HG03280 (cell line): Measurements from ENCODE around the gene DNLZ.
"Not testable (repeated sequence)": the region's sequence is repeated elsewhere in the genome, so short reads cannot be mapped to it uniquely, and the experiment has no call there.

Experiments
- ATAC-seq: cut with Tn5 transposase; IDR thresholded peaks from one replicate; pipeline ENCODE4 v1.9.1; 2021; ENCODE audit warnings: mild to moderate bottlenecking, moderate library complexity; ENCODE audit not compliant: unreplicated experiment

The DNLZ gene

GRCh38 chr9:136363106-136363948, at the start of gene DNLZ:
TSS of gene DNLZ (minus strand) at chr9:136363744. CDS start at chr9:136363714, 30 bp downstream.
- ATAC-seq = peak; percentile 76

- ATAC-seq = no peak
These were observed 49.4 kb upstream of the DNLZ start for GRCh38 chr9:136412962-136413361.

- no peak for ATAC-seq
These were observed 47.8 kb upstream of the DNLZ start for GRCh38 chr9:136411378-136411777.

- ATAC-seq = peak; percentile 78
These were observed 47.1 kb upstream of the DNLZ start, which contains the start of the genes ENTR1 and PMPCA for GRCh38 chr9:136410500-136411287. TSS of gene ENTR1 (minus strand) at chr9:136410614. CDS start at chr9:136410397, 217 bp downstream. TSS of gene PMPCA (plus strand) at chr9:136410658. CDS start at chr9:136410669, 11 bp downstream.

- peak; percentile 2 for ATAC-seq
These were observed 46.3 kb upstream of the DNLZ start for GRCh38 chr9:136409557-136410455.

GRCh38 chr9:136407911-136408310, 44.4 kb upstream of the DNLZ start:
- ATAC-seq = no peak

GRCh38 chr9:136407061-136407460, 43.5 kb upstream of the DNLZ start:
- not testable (repeated sequence) for ATAC-seq

GRCh38 chr9:136405904-136406303, 42.4 kb upstream of the DNLZ start:
- ATAC-seq = not testable (repeated sequence)

- no peak for ATAC-seq
These were observed 41.9 kb upstream of the DNLZ start for GRCh38 chr9:136405481-136405880.

GRCh38 chr9:136404801-136405136, 41.2 kb upstream of the DNLZ start:
- ATAC-seq = no peak

- ATAC-seq = no peak
These were observed 40.6 kb upstream of the DNLZ start for GRCh38 chr9:136403915-136404800.

GRCh38 chr9:136403538-136403914, 40.0 kb upstream of the DNLZ start:
- no peak for ATAC-seq

- ATAC-seq = no peak
These were observed 38.5 kb upstream of the DNLZ start for GRCh38 chr9:136402067-136402466.

- no peak for ATAC-seq
These were observed 37.8 kb upstream of the DNLZ start for GRCh38 chr9:136401173-136401922.

GRCh38 chr9:136400038-136400834, 36.7 kb upstream of the DNLZ start, which contains the start of gene SNAPC4:
TSS of gene SNAPC4 (minus strand) at chr9:136400170. CDS start at chr9:136398428, 1,742 bp downstream.
- peak; percentile 71 for ATAC-seq

GRCh38 chr9:136399176-136400037, 35.9 kb upstream of the DNLZ start:
- peak; percentile 25 for ATAC-seq

GRCh38 chr9:136398286-136398685, 34.7 kb upstream of the DNLZ start:
- no peak for ATAC-seq
